Spleen (tissue), 7 donors: ENCODE results near the gene ARL13B.

Experiments
- CTCF ChIP-seq, 11 experiments: fragments of 200-600 bp in 7 of 11; fragments of 450-650 bp in 4 of 11; sonication (generic) in 4 of 11; IDR thresholded peaks in 8 of 11; conservative IDR thresholded peaks in 3 of 11; 1 replicate in 7 of 11; 2 replicates in 4 of 11; pipeline versions ENCODE4 v1.4.0 to v1.8.0; 2016 to 2021; ENCODE audit warnings: antibody characterized with exemption in 11 of 11, inconsistent platforms in 4 of 11, mild to moderate bottlenecking in 1 of 11
- POLR2A ChIP-seq, 3 donors: fragments of 450-650 bp; IDR thresholded peaks; one replicate each; pipeline ENCODE4 v1.5.1; 2017; ENCODE audit warnings: antibody characterized with exemption in 3 of 3, mild to moderate bottlenecking in 1 of 3
- POLR2AphosphoS5 ChIP-seq, 3 donors: sonication (generic); formaldehyde crosslinking; IDR thresholded peaks; one replicate each; pipeline ENCODE4 v1.5.1; 2017; ENCODE audit warnings: antibody characterized with exemption in 3 of 3
- donor health status: DM: no; HTN: no; CAD: no; lungs with moderate emphysema.
- donor health status: DM: no; HTN: no; CAD: no.
- donor health status: DM: no; HTN: no; CAD: no.

- TF ChIP-seq CTCF (IDR thresholded peaks at IDR 0.05 in 8 of 11, conservative IDR thresholded peaks at IDR 0.05 in 3 of 11) = no peak
- no peak for TF ChIP-seq POLR2A (IDR thresholded peaks at IDR 0.05)
- TF ChIP-seq POLR2AphosphoS5 (IDR thresholded peaks at IDR 0.05) = no peak
Observed at GRCh38 chr3:93961026-93961425, 18.9 kb upstream of the ARL13B start.
